Endothelial cell of umbilical vein (primary cell): ENCODE results near the gene PML. TPM values are rescaled to one million over a fixed set of nuclear protein-coding genes. Genes with fewer than 3 reads are reported as not detected.

Source experiments
- BruUV-seq: library from RNA; stranded (reverse); fragments of 400-500 nt; replicated peaks from 2 replicates; lab custom pipeline; 2021; lab: Mats Ljungman, UMichigan
- CTCF ChIA-PET: fragments of 300-600, 350-600 bp; sonication (Branson Sonifier 250); formaldehyde crosslinking; loops from one replicate; lab custom pipeline; 2021; ENCODE audit warnings: antibody characterized with exemption, inconsistent platforms; lab: Charles Lee
- POLR2A ChIA-PET: fragments of 300-600, 350-600 bp; sonication (Branson Sonifier 250); formaldehyde crosslinking; loops from one replicate; lab custom pipeline; 2021; ENCODE audit warnings: antibody characterized with exemption, inconsistent platforms; lab: Charles Lee
- DNase-seq: peaks from one replicate; pipeline ENCODE4 v3.0.0-alpha.2; 2011; ENCODE audit warnings: low read depth, low spot score
- FAIRE-seq: peaks from 2 replicates; lab custom pipeline; 2011; peaks lifted over from hg19 to GRCh38; lab: Jason Lieb, UNC
- H2AFZ ChIP-seq: 2 replicates; pipeline ENCODE4 v1.6.0; 2012; ENCODE audit warnings: low read depth, low read length, control low read depth, inconsistent platforms
- H3K27ac ChIP-seq: 2 replicates; pipeline ENCODE4 v1.5.1; 2011; ENCODE audit warnings: low read depth, mild to moderate bottlenecking, control low read depth, low read length, moderate library complexity; ENCODE audit not compliant: insufficient read depth
- H3K27me3 ChIP-seq, 2 experiments: 2 replicates each; pipeline versions ENCODE4 v1.6.0 to v1.6.1; 2011; ENCODE audit warnings: low read length in 2 of 2, mixed read lengths in 1 of 2; ENCODE audit not compliant: control insufficient read depth in 2 of 2, insufficient read depth in 2 of 2
- H3K36me3 ChIP-seq, 2 experiments: 2 replicates in 1 of 2; 3 replicates in 1 of 2; pipeline ENCODE4 v1.5.1; 2011; ENCODE audit warnings: low read length in 2 of 2, mild to moderate bottlenecking in 1 of 2, moderate library complexity in 1 of 2; ENCODE audit not compliant: control insufficient read depth in 2 of 2, insufficient read depth in 2 of 2; ENCODE audit errors: extremely low read depth in 1 of 2
- H3K4me1 ChIP-seq: 3 replicates; pipeline ENCODE4 v1.5.1; 2011; ENCODE audit warnings: mild to moderate bottlenecking, low read length; ENCODE audit not compliant: control insufficient read depth, insufficient read depth; ENCODE audit errors: extremely low read depth
- H3K4me2 ChIP-seq: 2 replicates; pipeline ENCODE4 v1.6.1; 2011; ENCODE audit warnings: low read length, control low read depth, mixed read lengths; ENCODE audit not compliant: insufficient read depth
- H3K4me3 ChIP-seq, 3 experiments: fragments of 200-600 bp in 1 of 3; sonication (generic), shearing (Covaris generic) in 1 of 3; replicated peaks in 1 of 3; 2 replicates each; pipeline ENCODE4 v1.5.1; 2011 to 2016; ENCODE audit warnings: control low read depth in 3 of 3, low read length in 3 of 3, mild to moderate bottlenecking in 2 of 3, inconsistent platforms in 1 of 3, low read depth in 1 of 3, moderate library complexity in 1 of 3; ENCODE audit not compliant: insufficient read depth in 1 of 3
- H3K79me2 ChIP-seq: 2 replicates; pipeline ENCODE4 v1.6.0; 2012; ENCODE audit warnings: low read length, inconsistent platforms; ENCODE audit not compliant: control insufficient read depth, insufficient read depth
- H3K9ac ChIP-seq: replicated peaks from 2 replicates; pipeline ENCODE3; 2011; ENCODE audit warnings: low read length, control low read depth; ENCODE audit not compliant: insufficient read depth; ENCODE audit errors: extremely low read depth
- H3K9me1 ChIP-seq: replicated peaks from 3 replicates; pipeline ENCODE4 v1.6.0; 2011; ENCODE audit warnings: mild to moderate bottlenecking, low read length; ENCODE audit not compliant: control insufficient read depth, insufficient read depth; ENCODE audit errors: extremely low read depth
- H3K9me3 ChIP-seq: replicated peaks from 2 replicates; pipeline ENCODE4 v1.5.1; 2012; ENCODE audit warnings: low read length, inconsistent platforms; ENCODE audit not compliant: control insufficient read depth, insufficient read depth
- H4K20me1 ChIP-seq: replicated peaks from 2 replicates; pipeline ENCODE3; 2011; ENCODE audit warnings: mild to moderate bottlenecking, low read length; ENCODE audit not compliant: control insufficient read depth, insufficient read depth; ENCODE audit errors: extremely low read depth
- EZH2 ChIP-seq: IDR thresholded peaks from 2 replicates; pipeline ENCODE4 v1.6.1; 2012; ENCODE audit warnings: borderline replicate concordance, low read depth, mild to moderate bottlenecking, moderate library complexity, low read length, inconsistent platforms; ENCODE audit not compliant: severe bottlenecking
- FOS ChIP-seq: IDR thresholded peaks from 2 replicates; pipeline ENCODE4 v1.6.1; 2011; ENCODE audit warnings: mild to moderate bottlenecking, low read length, moderate library complexity, borderline replicate concordance; ENCODE audit not compliant: insufficient read depth
- GATA2 ChIP-seq: IDR thresholded peaks from 2 replicates; pipeline ENCODE4 v1.7.0; 2011; ENCODE audit warnings: low read depth, mild to moderate bottlenecking, moderate library complexity, mixed read lengths, low read length; ENCODE audit not compliant: insufficient read length, insufficient read depth
- JUN ChIP-seq: IDR thresholded peaks from 2 replicates; pipeline ENCODE4 v1.6.1; 2011; ENCODE audit warnings: borderline replicate concordance, low read depth; ENCODE audit not compliant: insufficient read length, insufficient read depth
- MAX ChIP-seq: IDR thresholded peaks from 2 replicates; pipeline ENCODE4 v1.6.1; 2011; ENCODE audit not compliant: insufficient read depth, insufficient read length
- MYC ChIP-seq: IDR thresholded peaks from one replicate; pipeline ENCODE4 v1.6.1; 2011; ENCODE audit warnings: mild to moderate bottlenecking, low read depth, low read length
- POLR2A ChIP-seq: IDR thresholded peaks from 2 replicates; pipeline ENCODE4 v1.6.1; 2012; ENCODE audit warnings: low read depth, mild to moderate bottlenecking, control low read depth, low read length
- POLR2AphosphoS5 ChIP-seq: IDR thresholded peaks from 2 replicates; pipeline ENCODE4 v1.6.1; 2012; ENCODE audit warnings: low read depth, mild to moderate bottlenecking, control low read depth, low read length, moderate library complexity; ENCODE audit not compliant: insufficient read depth
- dilution Hi-C: fragments of 300-500 bp; cut with MboI; formaldehyde crosslinking; loops from one replicate; pipeline ENCODE4 v1.15.0; 2019; ENCODE audit warnings: low sequenced_read_pairs; ENCODE audit not compliant: extremely low pct_ligation_motif_present
- intact Hi-C: fragments of 100-400 bp; cut with micrococcal nuclease; formaldehyde crosslinking; loops from one replicate; pipeline ENCODE4 v1.10.0; 2022
- polyA plus RNA-seq, 4 experiments: library from polyadenylated mRNA; depleted of rRNA in 3 of 4; stranded (reverse) in 3 of 4; unstranded in 1 of 4; fragments of >200 nt; gene quantifications; 2 replicates each; pipeline versions ENCODE4 v1.2.1 to v1.2.3, GENCODE V29; 2011 to 2012; ENCODE audit warnings: missing spikeins in 1 of 4
- total RNA-seq: library from RNA; stranded (reverse); gene quantifications from 2 replicates; pipeline ENCODE4 v1.2.3, GENCODE V29; 2021
- TF ChIP-seq, protein P1 (sequence below), 2 donors: IDR thresholded peaks; 1 replicate in 1 of 2; 2 replicates in 1 of 2; pipeline ENCODE4 v1.5.1; 2011; ENCODE audit warnings: low read length in 2 of 2, mild to moderate bottlenecking in 2 of 2, moderate library complexity in 2 of 2, control low read depth in 1 of 2, inconsistent platforms in 1 of 2, low read depth in 1 of 2; ENCODE audit not compliant: insufficient read depth in 1 of 2; ENCODE audit errors: extremely low read depth in 1 of 2

Gene PML
- total and polyA plus RNA-seq, 2 donors (not counting 3 experiments of a cell fraction or from before 2014, with no cell fraction given): 30.4 to 79.6 TPM

DNA sequence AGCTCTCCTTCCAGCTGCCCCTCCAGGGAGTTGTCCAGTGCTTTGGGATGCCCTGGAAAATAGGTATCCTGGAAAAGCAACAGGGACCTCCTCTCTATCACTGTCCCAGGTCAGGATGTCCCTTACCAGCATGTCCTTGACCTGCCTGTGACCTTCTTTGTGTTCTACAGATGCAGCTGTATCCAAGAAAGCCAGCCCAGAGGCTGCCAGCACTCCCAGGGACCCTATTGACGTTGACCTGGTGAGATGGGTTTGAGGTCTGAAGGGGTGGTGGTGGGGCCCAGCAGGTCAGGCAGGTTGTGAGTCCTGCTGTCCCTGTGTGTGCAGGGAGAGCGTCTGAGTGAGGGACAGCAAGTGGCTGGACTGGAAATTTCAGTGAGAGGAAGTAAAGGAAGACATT, 30.2 kb downstream of the PML start:
- Histone ChIP-seq H3K27ac (peak overlapping the region; percentile 62), H3K27me3 (no peaks in the 10 kb centered on the region), H3K4me3 (no peak overlapping the region), H2AFZ (no peak overlapping the region), H4K20me1 (no peaks in the 10 kb centered on the region), H3K79me2 (peaks cover 37% of the 10 kb centered on the region), H3K9me1 (no peaks in the 10 kb centered on the region), H3K36me3 (peaks cover 6 to 22% of the 10 kb centered on the region in 2 experiments), H3K4me1 (peaks cover 22% of the 10 kb centered on the region), H3K9ac (no peak overlapping the region), H3K4me2 (no peak overlapping the region), H3K9me3 (no peaks in the 10 kb centered on the region)
- ChIA-PET POLR2A (no interaction called here), CTCF (interaction anchor here (0.8 to 3.3 kb wide), 11 partner anchors 8 to 151 kb away, joined by 3 to 40 read pairs (median 5); partner anchors contain the start of gene PML)
- BruUV-seq: no TSS peak
- intact Hi-C loops (loop anchor here (1.0 kb wide), 3 partner anchors 13 to 42 kb away; partner anchors contain the start of gene STOML1), dilution Hi-C loops (no loop called here)
- TF ChIP-seq EZH2 (no peak), FOS (no peak), JUN (no peak), GATA2 (no peak), MYC (no peak), POLR2A (no peak), MAX (no peak), POLR2AphosphoS5 (no peak)
- TF ChIP-seq, protein P1, sequence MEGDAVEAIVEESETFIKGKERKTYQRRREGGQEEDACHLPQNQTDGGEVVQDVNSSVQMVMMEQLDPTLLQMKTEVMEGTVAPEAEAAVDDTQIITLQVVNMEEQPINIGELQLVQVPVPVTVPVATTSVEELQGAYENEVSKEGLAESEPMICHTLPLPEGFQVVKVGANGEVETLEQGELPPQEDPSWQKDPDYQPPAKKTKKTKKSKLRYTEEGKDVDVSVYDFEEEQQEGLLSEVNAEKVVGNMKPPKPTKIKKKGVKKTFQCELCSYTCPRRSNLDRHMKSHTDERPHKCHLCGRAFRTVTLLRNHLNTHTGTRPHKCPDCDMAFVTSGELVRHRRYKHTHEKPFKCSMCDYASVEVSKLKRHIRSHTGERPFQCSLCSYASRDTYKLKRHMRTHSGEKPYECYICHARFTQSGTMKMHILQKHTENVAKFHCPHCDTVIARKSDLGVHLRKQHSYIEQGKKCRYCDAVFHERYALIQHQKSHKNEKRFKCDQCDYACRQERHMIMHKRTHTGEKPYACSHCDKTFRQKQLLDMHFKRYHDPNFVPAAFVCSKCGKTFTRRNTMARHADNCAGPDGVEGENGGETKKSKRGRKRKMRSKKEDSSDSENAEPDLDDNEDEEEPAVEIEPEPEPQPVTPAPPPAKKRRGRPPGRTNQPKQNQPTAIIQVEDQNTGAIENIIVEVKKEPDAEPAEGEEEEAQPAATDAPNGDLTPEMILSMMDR (IDR thresholded peaks at IDR 0.05; ENCODE audit: extremely low read depth in 1 of 2, insufficient read depth in 1 of 2, low read depth in 1 of 2, low read length in 2 of 2): no peak
- no peak for FAIRE-seq
- DNase-seq: peak; percentile 15
